Pancreas (tissue), 10 donors: ENCODE data around the gene FMR1NB. TPM values are rescaled to one million over a fixed set of nuclear protein-coding genes. Genes with fewer than 3 reads are reported as not detected.
A peak's percentile ranks its signal among the peaks of the same experiment; 100 is the strongest.

Experiments
- ATAC-seq, 4 donors: fragments of 200-7000 bp; cut with Tn5 transposase; one replicate each; pipeline versions ENCODE4 v1.8.0 to v1.9.1; 2020; ENCODE audit warnings: mild to moderate bottlenecking in 4 of 4, moderate library complexity in 4 of 4
- DNase-seq, 6 donors: peaks; one replicate each; pipeline ENCODE4 v3.0.0-alpha.2; 2020
- FAIRE-seq: peaks from 2 replicates; lab custom pipeline; 2012; peaks lifted over from hg19 to GRCh38; lab: Jason Lieb, UNC
- H3K27ac ChIP-seq, 4 donors: fragments of 200-600 bp; sonication (generic); 1 replicate in 3 of 4; 2 replicates in 1 of 4; pipeline versions ENCODE4 v1.5.0 to v1.8.0; 2020
- H3K27me3 ChIP-seq, 4 donors: fragments of 200-600 bp; one replicate each; pipeline ENCODE4 v1.8.0; 2021
- H3K36me3 ChIP-seq, 3 donors: fragments of 200-600 bp; sonication (generic) in 1 of 3; one replicate each; pipeline versions ENCODE4 v1.5.0 to v1.8.0; 2020 to 2021
- H3K4me1 ChIP-seq, 3 donors: fragments of 200-600 bp; one replicate each; pipeline ENCODE4 v1.8.0; 2021
- H3K4me3 ChIP-seq, 4 donors: fragments of 200-600 bp; sonication (generic) in 2 of 4; one replicate each; pipeline versions ENCODE4 v1.5.0 to v1.8.0; 2020 to 2021
- H3K9me3 ChIP-seq, 4 donors: fragments of 200-600 bp; one replicate each; pipeline ENCODE4 v1.8.0; 2021
- WGBS, 2 donors: extraction: QIAGEN DNeasy Blood & Tissue Kit; methylation state at CpG; one replicate each; pipeline ENCODE4 v1.1.7; 2013; 5-methylcytosine and 5-hydroxymethylcytosine counted together
- intact Hi-C, 3 donors: fragments of 100-400 bp; cut with DNase I; formaldehyde crosslinking; loops; one replicate each; pipeline versions ENCODE4 v1.11.1 to v1.14.2; 2022
- polyA plus RNA-seq, 2 donors: library from polyadenylated mRNA; stranded (reverse); fragments of 200-250 nt; gene quantifications; one replicate each; pipeline ENCODE4 v1.2.3, GENCODE V29; 2013
- total RNA-seq, 6 donors: library from RNA; stranded (reverse); fragmentation: NEBNext Ultra II Directional in 4 of 6; extraction: Animal tissue kit (Norgen Biotek cat#: 25700) in 4 of 6; gene quantifications; one replicate each; pipeline versions ENCODE4 v1.2.1 to v1.2.4, GENCODE V29; 2021 to 2023
- TF ChIP-seq, protein P1 (sequence below), 4 donors: fragments of 200-600 bp; sonication (generic) in 3 of 4; IDR thresholded peaks; one replicate each; pipeline versions ENCODE4 v1.5.0 to v1.8.0; 2021; ENCODE audit warnings: antibody characterized with exemption in 4 of 4
- donor health status: healthy with polysubstance abuse.
- donor health status: DM: no; HTN: no; CAD: no; lungs with moderate emphysema.
- donor health status: DM: no; HTN: no; CAD: no.
- donor health status: control.
- donor health status: control.
- donor health status: Bipolar disorder and iron deficiency.
- donor health status: DM: yes; HTN: yes; CAD: no.
- donor health status: DM: no; HTN: no; CAD: no.
- donor health status: DM: no; HTN: no; CAD: no.
- donor health status: DM: yes; HTN: yes; CAD: no.

The FMR1NB gene
- total and polyA plus RNA-seq, 8 donors = 0.19 TPM; not detected in 7

DNA sequence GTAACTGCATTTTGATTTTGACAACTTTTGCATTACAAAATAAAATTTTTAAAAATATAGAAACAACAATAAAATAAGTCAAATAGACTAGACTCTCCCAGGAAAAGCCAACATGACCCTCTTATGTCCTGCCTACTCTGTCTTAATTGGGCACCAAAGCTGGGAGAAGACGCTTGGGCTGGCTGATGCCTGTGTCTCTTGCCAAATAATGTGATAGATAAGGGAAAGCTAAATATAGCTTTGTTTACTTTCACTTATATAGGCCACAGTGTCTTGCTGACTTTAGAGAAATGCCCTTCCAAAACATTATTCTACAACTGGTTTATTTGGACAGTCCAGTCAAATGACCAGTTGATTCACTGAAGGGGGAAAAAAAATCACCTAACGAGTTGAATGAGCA, 54.2 kb downstream of the FMR1NB start:
- TF ChIP-seq, protein P1, sequence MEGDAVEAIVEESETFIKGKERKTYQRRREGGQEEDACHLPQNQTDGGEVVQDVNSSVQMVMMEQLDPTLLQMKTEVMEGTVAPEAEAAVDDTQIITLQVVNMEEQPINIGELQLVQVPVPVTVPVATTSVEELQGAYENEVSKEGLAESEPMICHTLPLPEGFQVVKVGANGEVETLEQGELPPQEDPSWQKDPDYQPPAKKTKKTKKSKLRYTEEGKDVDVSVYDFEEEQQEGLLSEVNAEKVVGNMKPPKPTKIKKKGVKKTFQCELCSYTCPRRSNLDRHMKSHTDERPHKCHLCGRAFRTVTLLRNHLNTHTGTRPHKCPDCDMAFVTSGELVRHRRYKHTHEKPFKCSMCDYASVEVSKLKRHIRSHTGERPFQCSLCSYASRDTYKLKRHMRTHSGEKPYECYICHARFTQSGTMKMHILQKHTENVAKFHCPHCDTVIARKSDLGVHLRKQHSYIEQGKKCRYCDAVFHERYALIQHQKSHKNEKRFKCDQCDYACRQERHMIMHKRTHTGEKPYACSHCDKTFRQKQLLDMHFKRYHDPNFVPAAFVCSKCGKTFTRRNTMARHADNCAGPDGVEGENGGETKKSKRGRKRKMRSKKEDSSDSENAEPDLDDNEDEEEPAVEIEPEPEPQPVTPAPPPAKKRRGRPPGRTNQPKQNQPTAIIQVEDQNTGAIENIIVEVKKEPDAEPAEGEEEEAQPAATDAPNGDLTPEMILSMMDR (IDR thresholded peaks at IDR 0.05) = no peak
- no peak overlapping the region for H3K27ac ChIP-seq
- intact Hi-C loops = no loop called here
- ATAC-seq (peak in 1 of 4 donors; percentile 14), FAIRE-seq (no peak), DNase-seq (no peak)
- H3K36me3 ChIP-seq = no peaks in the 10 kb centered on the region
- H3K4me3 ChIP-seq = no peak overlapping the region
- WGBS, 2 donors = 32 to 36% methylated on average over 2 of the region's 2 CpGs
- peaks cover 0 to 5% (median 0%) of the 10 kb centered on the region in 4 donors for H3K27me3 ChIP-seq
- no peaks in the 10 kb centered on the region for H3K9me3 ChIP-seq
- H3K4me1 ChIP-seq = no peaks in the 10 kb centered on the region

DNA sequence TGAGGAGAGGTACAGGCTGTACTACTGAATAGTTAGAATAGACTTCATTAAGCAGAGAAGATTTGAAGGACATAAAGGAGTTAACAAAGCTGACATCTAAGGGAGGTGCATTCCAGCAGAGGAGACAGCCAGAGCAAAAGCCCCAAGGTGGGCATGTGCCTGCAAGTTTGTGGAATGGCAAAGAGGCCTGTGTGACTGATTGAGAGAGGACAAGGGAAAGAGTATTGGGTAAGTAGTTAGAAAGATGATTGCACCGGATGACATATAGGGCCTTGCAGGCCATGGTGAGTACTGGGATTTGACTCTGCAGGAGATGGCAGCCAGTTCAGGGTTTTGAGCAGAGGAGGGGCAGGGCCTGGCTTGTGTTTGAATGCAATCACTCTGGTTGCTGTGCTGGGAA, 55.9 kb downstream of the FMR1NB start:
- 86 to 94% methylated on average over 1 of the region's 1 CpG for WGBS, 2 donors
- no peaks in the 10 kb centered on the region for H3K4me1 ChIP-seq
- H3K9me3 ChIP-seq = no peaks in the 10 kb centered on the region
- no peak overlapping the region for H3K4me3 ChIP-seq
- no peaks in the 10 kb centered on the region for H3K36me3 ChIP-seq
- FAIRE-seq (no peak), ATAC-seq (no peak), DNase-seq (no peak)
- intact Hi-C loops = no loop called here
- H3K27ac ChIP-seq = no peak overlapping the region
- TF ChIP-seq, protein P1 (IDR thresholded peaks at IDR 0.05) = no peak
- H3K27me3 ChIP-seq = peaks cover 0 to 5% (median 0%) of the 10 kb centered on the region in 4 donors

DNA sequence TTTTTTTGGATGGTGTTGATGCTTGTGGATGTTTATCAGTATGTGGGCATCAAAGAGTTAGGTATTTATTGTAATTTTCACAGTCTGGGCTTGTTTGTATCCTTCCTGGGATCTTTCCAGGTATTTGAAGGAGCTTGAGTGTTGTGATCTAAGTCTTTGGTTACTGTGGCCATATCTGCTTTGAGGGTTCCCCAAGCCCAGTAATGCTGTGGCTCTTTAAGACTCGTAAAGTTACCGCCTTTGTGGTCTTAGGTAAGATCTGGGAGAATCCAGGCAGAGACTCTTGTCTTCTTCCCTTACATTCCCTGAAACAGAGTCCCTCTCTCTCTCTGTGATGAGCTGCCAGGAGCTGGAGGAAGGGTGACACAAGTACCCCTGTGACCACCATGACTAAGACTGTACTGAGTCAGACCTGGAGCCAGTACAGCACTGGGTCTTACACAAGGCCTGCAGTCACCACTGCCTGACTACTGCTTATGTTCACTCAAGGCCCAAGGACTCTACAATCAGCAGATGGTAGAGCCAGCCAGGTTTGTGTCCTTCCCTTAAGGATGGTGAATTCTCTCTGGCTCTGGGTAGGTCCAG, 62.2 kb downstream of the FMR1NB start:
- TF ChIP-seq, protein P1 (IDR thresholded peaks at IDR 0.05) = no peak
- no peak for FAIRE-seq
- intact Hi-C loops = no loop called here
- DNase-seq = no peak
- WGBS, 2 donors = 92 to 100% methylated on average over 2 of the region's 2 CpGs
- Histone ChIP-seq H3K27me3 (no peaks in the 10 kb centered on the region), H3K4me3 (no peak overlapping the region), H3K27ac (no peak overlapping the region), H3K9me3 (no peaks in the 10 kb centered on the region), H3K4me1 (no peaks in the 10 kb centered on the region), H3K36me3 (no peaks in the 10 kb centered on the region)
- no peak for ATAC-seq

DNA sequence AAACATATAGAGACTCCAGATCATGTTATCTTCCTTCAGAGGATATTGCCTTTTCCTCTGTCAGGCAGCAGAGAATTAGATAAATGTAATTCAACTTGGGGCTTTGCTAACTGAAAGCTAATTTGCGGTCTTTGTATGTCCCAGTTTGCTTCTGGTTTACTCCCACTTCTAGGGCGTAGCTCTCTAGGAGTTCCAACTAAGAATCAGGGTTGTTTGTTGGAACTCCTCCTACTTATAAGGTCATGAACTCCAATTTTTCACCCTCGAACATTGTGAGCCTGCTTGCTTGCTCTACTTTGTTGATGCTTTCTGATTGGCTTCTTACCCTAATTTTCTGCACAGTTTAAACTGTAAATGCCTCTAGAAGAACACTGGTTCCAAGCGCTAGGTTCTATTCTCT, 66.1 kb downstream of the FMR1NB start:
- Histone ChIP-seq H3K27me3 (no peaks in the 10 kb centered on the region), H3K4me3 (no peak overlapping the region), H3K9me3 (no peaks in the 10 kb centered on the region), H3K27ac (no peak overlapping the region), H3K4me1 (no peaks in the 10 kb centered on the region), H3K36me3 (no peaks in the 10 kb centered on the region)
- TF ChIP-seq, protein P1 (IDR thresholded peaks at IDR 0.05) = no peak
- DNase-seq = no peak
- intact Hi-C loops = no loop called here
- WGBS, 2 donors = 66 to 67% methylated on average over 4 of the region's 4 CpGs
- ATAC-seq = no peak
- no peak for FAIRE-seq

DNA sequence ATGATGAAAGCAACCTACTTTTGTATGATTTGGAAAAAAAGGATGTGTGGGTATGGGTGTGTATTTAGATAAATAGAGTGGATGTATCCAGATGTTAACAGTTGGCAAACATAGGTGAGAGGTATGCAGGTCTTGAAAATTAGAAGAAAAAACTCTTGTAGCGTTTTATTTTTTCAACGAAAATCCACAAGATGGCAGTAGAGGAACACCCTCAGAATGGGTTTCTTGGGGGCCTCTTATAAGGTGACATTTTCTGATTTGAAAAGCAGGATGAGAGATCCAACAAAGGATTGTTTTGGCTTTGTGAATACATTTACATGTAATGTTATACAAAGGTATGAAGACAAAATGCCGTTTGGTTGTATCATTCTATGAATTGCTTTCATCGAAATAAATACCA, 68.3 kb downstream of the FMR1NB start:
- ATAC-seq (peak in 2 of 4 donors; percentile 34 to 45), DNase-seq (no peak), FAIRE-seq (no peak)
- Histone ChIP-seq H3K27me3 (no peaks in the 10 kb centered on the region), H3K9me3 (no peaks in the 10 kb centered on the region), H3K36me3 (no peaks in the 10 kb centered on the region), H3K4me1 (no peaks in the 10 kb centered on the region), H3K27ac (no peak overlapping the region), H3K4me3 (no peak overlapping the region)
- 22 to 28% methylated on average over 4 of the region's 4 CpGs for WGBS, 2 donors
- TF ChIP-seq, protein P1 (IDR thresholded peaks at IDR 0.05) = peak in 2 of 4 donors; percentile 41 to 49
- intact Hi-C loops = no loop called here
